CD4-positive, alpha-beta T cell (primary cell): ENCODE data around the gene CTNNA2. TPM values are rescaled to one million over a fixed set of nuclear protein-coding genes. Genes with fewer than 3 reads are reported as not detected.

Experiments
- ATAC-seq: fragments of 200-7000 bp; cut with Tn5 transposase; one replicate; pipeline ENCODE4 v1.10.0; 2022; ENCODE audit warnings: mild to moderate bottlenecking; ENCODE audit not compliant: poor library complexity
- CTCF ChIA-PET: fragments of 350-600 bp; sonication (Branson Sonifier 250); formaldehyde crosslinking; loops from one replicate; lab custom pipeline; 2021; ENCODE audit warnings: antibody characterized with exemption, inconsistent platforms; lab: Charles Lee
- POLR2A ChIA-PET: fragments of 350-600 bp; sonication (Branson Sonifier 250); formaldehyde crosslinking; loops from one replicate; lab custom pipeline; 2021; ENCODE audit warnings: antibody characterized with exemption, inconsistent platforms; lab: Charles Lee
- DNase-seq, 14 experiments: peaks; one replicate each; pipeline ENCODE4 v3.0.0-alpha.2; 2013 to 2020; ENCODE audit warnings: mixed read lengths in 2 of 14
- H3K27ac ChIP-seq, 2 donors: one replicate each; pipeline versions ENCODE4 v1.5.1 to v1.7.0; 2013; ENCODE audit warnings: low read length in 2 of 2, low read depth in 1 of 2, mild to moderate bottlenecking in 1 of 2
- H3K27me3 ChIP-seq, 2 experiments: 1 replicate in 1 of 2; 2 replicates in 1 of 2; pipeline versions ENCODE4 v1.6.1 to v1.7.0; 2013; ENCODE audit warnings: low read length in 2 of 2, control low read depth in 1 of 2, mild to moderate bottlenecking in 1 of 2, moderate library complexity in 1 of 2; ENCODE audit not compliant: insufficient read depth in 2 of 2, control insufficient read depth in 1 of 2
- H3K36me3 ChIP-seq: one replicate; pipeline ENCODE4 v1.6.1; 2013; ENCODE audit warnings: low read length, control low read depth; ENCODE audit not compliant: insufficient read depth
- H3K4me1 ChIP-seq: one replicate; pipeline ENCODE4 v1.6.1; 2013; ENCODE audit warnings: low read length, control low read depth; ENCODE audit not compliant: insufficient read depth
- H3K4me3 ChIP-seq: one replicate; pipeline ENCODE4 v1.5.1; 2013; ENCODE audit warnings: mild to moderate bottlenecking, low read length, moderate library complexity
- H3K9me3 ChIP-seq, 2 experiments: 1 replicate in 1 of 2; 2 replicates in 1 of 2; pipeline versions ENCODE4 v1.6.1 to v1.7.0; 2013; ENCODE audit warnings: low read length in 2 of 2, mild to moderate bottlenecking in 2 of 2, control low read depth in 1 of 2, moderate library complexity in 1 of 2; ENCODE audit not compliant: control insufficient read depth in 1 of 2, insufficient read depth in 1 of 2
- H3K27ac Mint-ChIP-seq: one replicate; pipeline ENCODE4 v1.8.0; 2020; ENCODE audit warnings: mixed read lengths
- H3K27me3 Mint-ChIP-seq: one replicate; pipeline ENCODE4 v1.8.0; 2021; ENCODE audit warnings: mixed read lengths
- H3K36me3 Mint-ChIP-seq: one replicate; pipeline ENCODE4 v1.8.0; 2021; ENCODE audit warnings: low read depth, mixed read lengths
- H3K4me1 Mint-ChIP-seq: one replicate; pipeline ENCODE4 v1.8.0; 2021; ENCODE audit warnings: low read depth, mixed read lengths
- H3K4me3 Mint-ChIP-seq: one replicate; pipeline ENCODE4 v1.8.0; 2020; ENCODE audit warnings: mild to moderate bottlenecking, mixed read lengths
- H3K9me3 Mint-ChIP-seq: one replicate; pipeline ENCODE4 v1.8.0; 2020; ENCODE audit warnings: mixed read lengths
- intact Hi-C, 2 experiments: fragments of 100-400 bp; cut with DNase I in 1 of 2; cut with micrococcal nuclease in 1 of 2; formaldehyde crosslinking; loops; one replicate each; pipeline versions ENCODE4 v1.15.1 to v1.9.0; 2023 to 2025; cut with DNase I, micrococcal nuclease
- total RNA-seq, 174 experiments: library from RNA in 2 of 174; stranded (reverse) in 2 of 174; gene quantifications; one replicate each; pipeline ENCODE4 v1.2.3 and lab custom pipeline; 2021 to 2026
- TF ChIP-seq, protein P1 (sequence below): fragments of 200-600 bp; IDR thresholded peaks from one replicate; pipeline ENCODE4 v1.8.0; 2022; ENCODE audit warnings: antibody characterized with exemption, mild to moderate bottlenecking

CTNNA2 gene
- total RNA-seq, 2 experiments from 2014 or later: not detected

DNA sequence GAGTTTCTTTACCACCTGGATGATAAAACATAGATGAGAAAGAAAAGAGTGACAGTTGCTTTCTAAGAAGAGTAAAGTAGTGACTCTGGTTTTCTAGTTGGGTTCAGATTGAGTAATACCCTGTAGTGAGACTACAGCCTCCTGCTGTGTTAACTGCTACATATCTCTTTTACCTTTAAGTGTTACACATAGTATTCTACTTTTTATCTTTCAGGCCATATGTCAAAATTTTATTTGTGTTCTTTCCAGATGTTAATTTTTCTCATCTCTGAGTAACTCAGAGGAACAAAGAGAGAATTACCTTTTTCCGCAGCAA, 348.2 kb downstream of the CTNNA2 start:
- ATAC-seq (no peak), DNase-seq (no peak)
- H3K4me1 ChIP-seq: no peaks in the 10 kb centered on the region
- peaks cover 0 to 8% of the 10 kb centered on the region in 2 experiments for H3K9me3 ChIP-seq
- H3K9me3 Mint-ChIP-seq: no peaks in the 10 kb centered on the region
- no peak overlapping the region for H3K4me3 ChIP-seq
- no peak overlapping the region for H3K4me3 Mint-ChIP-seq
- TF ChIP-seq, protein P1, sequence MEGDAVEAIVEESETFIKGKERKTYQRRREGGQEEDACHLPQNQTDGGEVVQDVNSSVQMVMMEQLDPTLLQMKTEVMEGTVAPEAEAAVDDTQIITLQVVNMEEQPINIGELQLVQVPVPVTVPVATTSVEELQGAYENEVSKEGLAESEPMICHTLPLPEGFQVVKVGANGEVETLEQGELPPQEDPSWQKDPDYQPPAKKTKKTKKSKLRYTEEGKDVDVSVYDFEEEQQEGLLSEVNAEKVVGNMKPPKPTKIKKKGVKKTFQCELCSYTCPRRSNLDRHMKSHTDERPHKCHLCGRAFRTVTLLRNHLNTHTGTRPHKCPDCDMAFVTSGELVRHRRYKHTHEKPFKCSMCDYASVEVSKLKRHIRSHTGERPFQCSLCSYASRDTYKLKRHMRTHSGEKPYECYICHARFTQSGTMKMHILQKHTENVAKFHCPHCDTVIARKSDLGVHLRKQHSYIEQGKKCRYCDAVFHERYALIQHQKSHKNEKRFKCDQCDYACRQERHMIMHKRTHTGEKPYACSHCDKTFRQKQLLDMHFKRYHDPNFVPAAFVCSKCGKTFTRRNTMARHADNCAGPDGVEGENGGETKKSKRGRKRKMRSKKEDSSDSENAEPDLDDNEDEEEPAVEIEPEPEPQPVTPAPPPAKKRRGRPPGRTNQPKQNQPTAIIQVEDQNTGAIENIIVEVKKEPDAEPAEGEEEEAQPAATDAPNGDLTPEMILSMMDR: no peak
- H3K36me3 ChIP-seq: no peaks in the 10 kb centered on the region
- H3K27ac Mint-ChIP-seq: no peak overlapping the region
- no peaks in the 10 kb centered on the region for H3K36me3 Mint-ChIP-seq
- ChIA-PET POLR2A (no interaction called here), CTCF (no interaction called here)
- H3K27ac ChIP-seq: no peak overlapping the region
- intact Hi-C loops: no loop called here
- H3K27me3 ChIP-seq: no peaks in the 10 kb centered on the region
- no peaks in the 10 kb centered on the region for H3K27me3 Mint-ChIP-seq
- no peaks in the 10 kb centered on the region for H3K4me1 Mint-ChIP-seq

- ChIA-PET CTCF (no interaction called here), POLR2A (no interaction called here)
- peaks cover 0 to 8% of the 10 kb centered on the region in 2 experiments for H3K9me3 ChIP-seq
- intact Hi-C loops: no loop called here
- H3K4me3 ChIP-seq: no peak overlapping the region
- H3K27me3 Mint-ChIP-seq: no peaks in the 10 kb centered on the region
- no peak for DNase-seq
- H3K36me3 Mint-ChIP-seq: no peaks in the 10 kb centered on the region
- no peak overlapping the region for H3K27ac ChIP-seq
- H3K27me3 ChIP-seq: no peaks in the 10 kb centered on the region
- H3K4me1 Mint-ChIP-seq: no peaks in the 10 kb centered on the region
- no peak overlapping the region for H3K27ac Mint-ChIP-seq
- no peaks in the 10 kb centered on the region for H3K4me1 ChIP-seq
- H3K9me3 Mint-ChIP-seq: no peaks in the 10 kb centered on the region
- TF ChIP-seq, protein P1: no peak
- H3K36me3 ChIP-seq: no peaks in the 10 kb centered on the region
- ATAC-seq: no peak
- no peak overlapping the region for H3K4me3 Mint-ChIP-seq
These were observed 349.9 kb downstream of the CTNNA2 start for GRCh38 chr2:79862756-79863155.

DNA sequence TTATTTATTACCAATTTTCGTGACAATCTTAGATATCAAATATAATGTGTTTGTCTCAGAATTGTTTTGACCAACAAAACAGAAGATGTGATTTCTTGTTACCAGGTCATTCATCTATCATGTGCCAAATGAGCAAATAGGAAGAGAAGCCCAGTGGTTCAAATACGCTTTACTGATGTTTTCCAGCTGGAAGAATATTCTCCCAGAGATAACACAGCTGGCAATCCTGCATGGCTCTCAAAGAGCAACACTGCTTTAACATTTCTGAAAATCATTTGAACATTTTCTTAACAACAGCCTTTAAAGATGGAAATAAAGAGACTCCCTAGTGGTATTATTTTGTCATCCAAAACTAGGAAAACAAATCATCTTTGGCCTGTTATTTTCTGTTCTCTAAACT, 359.8 kb downstream of the CTNNA2 start:
- H3K27me3 Mint-ChIP-seq: no peaks in the 10 kb centered on the region
- H3K9me3 ChIP-seq: peaks cover 0 to 5% of the 10 kb centered on the region in 2 experiments
- H3K4me1 Mint-ChIP-seq: no peaks in the 10 kb centered on the region
- H3K4me3 ChIP-seq: no peak overlapping the region
- peaks cover 2% of the 10 kb centered on the region for H3K9me3 Mint-ChIP-seq
- CTCF ChIA-PET: no interaction called here
- H3K36me3 Mint-ChIP-seq: no peaks in the 10 kb centered on the region
- DNase-seq (no peak), ATAC-seq (no peak)
- H3K4me1 ChIP-seq: no peaks in the 10 kb centered on the region
- H3K4me3 Mint-ChIP-seq: no peak overlapping the region
- no peak overlapping the region for H3K27ac ChIP-seq
- no peak overlapping the region for H3K27ac Mint-ChIP-seq
- H3K36me3 ChIP-seq: no peaks in the 10 kb centered on the region
- POLR2A ChIA-PET: no interaction called here
- TF ChIP-seq, protein P1: no peak
- no peaks in the 10 kb centered on the region for H3K27me3 ChIP-seq
- intact Hi-C loops: no loop called here
